Transverse colon (tissue), 4 donors: ENCODE data around the gene DDIAS.

Source experiments
- EP300 ChIP-seq: sonication (generic); formaldehyde crosslinking; IDR thresholded peaks from one replicate; pipeline ENCODE4 v1.6.1; 2017; ENCODE audit warnings: antibody characterized with exemption, low read depth
- POLR2A ChIP-seq: fragments of 450-650 bp; IDR thresholded peaks from one replicate; pipeline ENCODE4 v1.6.1; 2016; ENCODE audit warnings: antibody characterized with exemption, mild to moderate bottlenecking, moderate library complexity
- POLR2AphosphoS5 ChIP-seq, 3 donors: sonication (generic); formaldehyde crosslinking; IDR thresholded peaks; one replicate each; pipeline ENCODE4 v1.6.1; 2016; ENCODE audit warnings: antibody characterized with exemption in 3 of 3
- TF ChIP-seq, protein P1 (sequence below), 5 experiments: fragments of 200-600 bp in 3 of 5; fragments of 450-650 bp in 2 of 5; sonication (generic) in 3 of 5; IDR thresholded peaks; 1 replicate in 2 of 5; 2 replicates in 3 of 5; pipeline ENCODE4 v1.5.1; 2016 to 2017; ENCODE audit warnings: antibody characterized with exemption in 5 of 5, inconsistent platforms in 3 of 5, mild to moderate bottlenecking in 2 of 5, moderate library complexity in 1 of 5

GRCh38 chr11:82967381-82967780 is 65.8 kb downstream of the DDIAS start:
- TF ChIP-seq EP300: no peak
- TF ChIP-seq, protein P1, sequence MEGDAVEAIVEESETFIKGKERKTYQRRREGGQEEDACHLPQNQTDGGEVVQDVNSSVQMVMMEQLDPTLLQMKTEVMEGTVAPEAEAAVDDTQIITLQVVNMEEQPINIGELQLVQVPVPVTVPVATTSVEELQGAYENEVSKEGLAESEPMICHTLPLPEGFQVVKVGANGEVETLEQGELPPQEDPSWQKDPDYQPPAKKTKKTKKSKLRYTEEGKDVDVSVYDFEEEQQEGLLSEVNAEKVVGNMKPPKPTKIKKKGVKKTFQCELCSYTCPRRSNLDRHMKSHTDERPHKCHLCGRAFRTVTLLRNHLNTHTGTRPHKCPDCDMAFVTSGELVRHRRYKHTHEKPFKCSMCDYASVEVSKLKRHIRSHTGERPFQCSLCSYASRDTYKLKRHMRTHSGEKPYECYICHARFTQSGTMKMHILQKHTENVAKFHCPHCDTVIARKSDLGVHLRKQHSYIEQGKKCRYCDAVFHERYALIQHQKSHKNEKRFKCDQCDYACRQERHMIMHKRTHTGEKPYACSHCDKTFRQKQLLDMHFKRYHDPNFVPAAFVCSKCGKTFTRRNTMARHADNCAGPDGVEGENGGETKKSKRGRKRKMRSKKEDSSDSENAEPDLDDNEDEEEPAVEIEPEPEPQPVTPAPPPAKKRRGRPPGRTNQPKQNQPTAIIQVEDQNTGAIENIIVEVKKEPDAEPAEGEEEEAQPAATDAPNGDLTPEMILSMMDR (IDR thresholded peaks at IDR 0.05): no peak
- TF ChIP-seq POLR2A: no peak
- TF ChIP-seq POLR2AphosphoS5 (IDR thresholded peaks at IDR 0.05): no peak
